Subcutaneous adipose tissue (tissue), 4 donors: ENCODE measurements around the gene ABCC1. TPM values are rescaled to one million over a fixed set of nuclear protein-coding genes. Genes with fewer than 3 reads are reported as not detected.

Experiments
- CTCF ChIP-seq: fragments of 450-650 bp; IDR thresholded peaks from one replicate; pipeline ENCODE4 v1.5.1; 2016; ENCODE audit warnings: low read depth, mild to moderate bottlenecking, control low read depth, antibody characterized with exemption, moderate library complexity
- total RNA-seq, 4 donors: library from RNA; depleted of rRNA; stranded (reverse); fragments of >200 nt; gene quantifications; one replicate each; pipeline ENCODE4 v1.1.0, GENCODE V29; 2016

Gene ABCC1
- total RNA-seq, 4 donors from 2014 or later, result 16.1 to 23.6 (median 22.1) TPM

DNA sequence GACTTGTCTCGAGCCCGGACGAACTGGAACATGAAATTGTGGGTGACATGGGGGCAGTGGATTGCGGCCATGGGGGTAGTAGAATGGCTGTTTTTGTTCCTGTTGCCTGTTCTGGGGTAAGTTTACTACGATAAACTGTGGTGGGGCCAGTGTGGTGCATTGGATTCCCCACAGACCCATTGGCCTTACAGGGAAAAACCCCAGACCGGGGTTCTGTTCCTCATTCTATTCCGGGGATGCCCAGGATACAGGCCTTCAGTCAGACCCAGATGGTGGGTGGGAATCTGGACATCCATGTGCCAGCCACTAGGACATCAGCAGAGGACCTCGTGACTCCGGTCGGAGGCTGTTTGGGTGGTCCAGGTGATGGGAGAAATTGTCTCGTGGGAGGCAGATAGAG is 88.1 kb downstream of the ABCC1 start:
- no peak for TF ChIP-seq CTCF

GRCh38 chr16:16037970-16038369 is 88.6 kb downstream of the ABCC1 start:
- no peak for TF ChIP-seq CTCF

DNA sequence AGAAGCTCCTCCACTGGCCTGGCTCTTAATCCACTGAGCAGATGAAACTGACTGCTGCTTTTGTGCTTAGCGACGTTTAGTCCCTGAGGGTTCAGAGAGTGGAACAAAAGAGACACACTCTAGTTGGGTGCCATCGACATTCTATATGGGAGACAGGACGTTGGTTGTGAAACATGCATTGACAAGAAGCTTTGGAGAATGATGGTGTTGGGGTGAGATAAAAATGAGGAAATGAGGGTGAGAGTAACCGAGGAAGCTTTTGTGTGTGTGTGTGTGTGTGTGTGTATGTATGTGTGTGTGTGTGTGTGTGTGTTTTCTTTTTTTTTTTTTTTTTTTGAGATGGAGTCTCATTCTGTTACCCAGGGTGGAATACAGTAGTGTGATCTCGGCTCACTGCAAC is 89.5 kb downstream of the ABCC1 start:
- TF ChIP-seq CTCF, result no peak

DNA sequence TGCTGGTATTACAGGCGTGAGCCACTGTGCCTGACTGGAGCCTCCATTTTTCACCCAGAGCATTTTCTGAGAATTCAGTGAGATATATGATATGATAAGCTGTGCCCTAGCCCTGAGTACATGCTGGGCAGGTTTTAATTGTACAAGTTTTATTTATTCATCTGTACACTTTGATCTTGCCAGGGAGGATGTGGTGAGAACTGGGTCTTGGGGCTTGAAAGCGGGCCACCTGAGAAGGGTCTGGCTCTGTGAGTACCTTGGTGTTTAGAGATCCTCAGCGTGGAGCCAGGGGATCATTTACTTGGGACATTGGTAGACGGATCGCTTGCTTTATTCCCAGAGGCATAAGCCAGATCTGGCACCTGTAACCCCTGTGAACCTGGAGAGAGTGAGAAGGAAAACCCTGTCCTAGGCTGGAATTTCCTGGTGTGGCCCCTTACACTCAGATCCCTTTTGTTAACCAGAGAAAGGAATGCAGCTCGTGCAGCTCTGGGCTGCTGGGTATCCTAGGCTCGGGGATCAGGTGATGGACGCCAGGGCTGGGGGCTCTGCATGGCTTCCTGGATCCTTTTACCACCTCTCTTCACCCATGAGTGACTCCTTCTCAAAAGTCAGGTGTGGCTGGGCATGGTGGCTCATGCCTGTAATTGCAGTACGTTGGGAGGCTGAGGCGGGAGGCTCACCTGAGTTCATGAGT is 91.9 kb downstream of the ABCC1 start:
- TF ChIP-seq CTCF, result no peak

GRCh38 chr16:16042076-16042475 is 92.7 kb downstream of the ABCC1 start:
- no peak for TF ChIP-seq CTCF

- TF ChIP-seq CTCF, result no peak
Measured at GRCh38 chr16:16045296-16045695, 95.9 kb downstream of the ABCC1 start.

DNA sequence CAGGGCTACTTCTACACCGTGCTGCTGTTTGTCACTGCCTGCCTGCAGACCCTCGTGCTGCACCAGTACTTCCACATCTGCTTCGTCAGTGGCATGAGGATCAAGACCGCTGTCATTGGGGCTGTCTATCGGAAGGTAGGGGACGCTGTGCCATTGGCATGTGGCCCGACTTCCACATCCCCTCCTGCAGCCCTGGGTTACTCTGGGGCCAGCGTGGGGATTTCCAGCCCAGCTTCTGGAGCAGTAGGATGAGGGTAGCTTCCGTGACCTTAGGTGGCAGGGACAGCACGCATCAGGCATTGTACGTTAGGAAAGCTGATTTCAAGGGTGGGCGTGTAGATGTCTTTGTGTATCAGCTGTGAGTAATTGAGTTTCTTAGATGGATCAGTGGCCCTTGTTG is 96.5 kb downstream of the ABCC1 start:
- TF ChIP-seq CTCF, result no peak
